K562 (cell line): ENCODE data around the gene PTPRC. TPM values are rescaled to one million over a fixed set of nuclear protein-coding genes. Genes with fewer than 3 reads are reported as not detected.

Experiments used
- BHLHE40 ChIP-seq: IDR thresholded peaks from 2 replicates; pipeline ENCODE4 v1.6.1; 2011; ENCODE audit warnings: low read length, improper control_type of control experiment
- CC2D1A ChIP-seq: fragments of 450-650 bp; IDR thresholded peaks from 2 replicates; pipeline ENCODE4 v1.6.1; 2017; ENCODE audit warnings: mild to moderate bottlenecking
- CREB1 ChIP-seq, 2 experiments: sonication (generic) in 1 of 2; formaldehyde crosslinking in 1 of 2; IDR thresholded peaks; 2 replicates each; pipeline versions ENCODE4 v1.6.1 to v1.8.0; 2012 to 2022; ENCODE audit warnings: inconsistent platforms in 1 of 2, mild to moderate bottlenecking in 1 of 2, missing genetic modification reagents in 1 of 2, moderate library complexity in 1 of 2
- RBM22 ChIP-seq: fragments of 200-400 bp; formaldehyde crosslinking; IDR thresholded peaks from 2 replicates; pipeline ENCODE4 v1.6.1; 2018; ENCODE audit warnings: low read length, low read depth; ENCODE audit not compliant: poor library complexity, severe bottlenecking
- SMC3 ChIP-seq: conservative IDR thresholded peaks from 2 replicates; pipeline ENCODE4 v1.6.1; 2011; ENCODE audit warnings: low read depth, low read length, improper control_type of control experiment; ENCODE audit not compliant: insufficient read depth
- polyA plus RNA-seq, 8 experiments: library from polyadenylated mRNA; depleted of rRNA in 4 of 8; stranded (reverse) in 5 of 8; unstranded in 3 of 8; fragments of >200 nt; fragmentation: Nextera tagmentation in 2 of 8; fragmentation: Illumina TruSeq in 1 of 8; extraction: Ambion mirVana in 2 of 8; extraction: Trizol in 1 of 8; gene quantifications; 2 replicates each; pipeline versions ENCODE4 v1.2.1 to v1.2.3, GENCODE V29; 2011 to 2014; ENCODE audit warnings: inconsistent platforms in 1 of 8, missing spikeins in 1 of 8
- total RNA-seq, 7 experiments: library from RNA; depleted of rRNA in 6 of 7; stranded (reverse); fragments of >200 nt in 6 of 7; fragmentation: Illumina TruSeq in 2 of 7; extraction: Trizol in 2 of 7; gene quantifications; 2 replicates each; pipeline versions ENCODE4 v1.2.1 to v1.2.3, GENCODE V29; 2011 to 2021; ENCODE audit warnings: low replicate concordance in 1 of 7
- TF ChIP-seq, protein P1 (sequence below): fragments of 450-650 bp; IDR thresholded peaks from 2 replicates; pipeline ENCODE4 v1.6.1; 2016; ENCODE audit warnings: mild to moderate bottlenecking, moderate library complexity
- TF ChIP-seq, protein P2 (sequence below): fragments of 250-450 bp; sonication (Bioruptor Pico); IDR thresholded peaks from 2 replicates; pipeline ENCODE4 v1.5.0; 2021; ENCODE audit warnings: mild to moderate bottlenecking, borderline replicate concordance
- TF ChIP-seq, protein P3 (sequence below): fragments of 250-450 bp; sonication (Bioruptor Pico); IDR thresholded peaks from 2 replicates; pipeline ENCODE4 v1.5.0; 2021; ENCODE audit warnings: mild to moderate bottlenecking, moderate library complexity

The PTPRC gene
- total and polyA plus RNA-seq, 9 of the 15 experiments (the other 6 are each of a cell fraction or from before 2014, with no cell fraction given) = 7.1 to 107 (median 62.9) TPM

DNA sequence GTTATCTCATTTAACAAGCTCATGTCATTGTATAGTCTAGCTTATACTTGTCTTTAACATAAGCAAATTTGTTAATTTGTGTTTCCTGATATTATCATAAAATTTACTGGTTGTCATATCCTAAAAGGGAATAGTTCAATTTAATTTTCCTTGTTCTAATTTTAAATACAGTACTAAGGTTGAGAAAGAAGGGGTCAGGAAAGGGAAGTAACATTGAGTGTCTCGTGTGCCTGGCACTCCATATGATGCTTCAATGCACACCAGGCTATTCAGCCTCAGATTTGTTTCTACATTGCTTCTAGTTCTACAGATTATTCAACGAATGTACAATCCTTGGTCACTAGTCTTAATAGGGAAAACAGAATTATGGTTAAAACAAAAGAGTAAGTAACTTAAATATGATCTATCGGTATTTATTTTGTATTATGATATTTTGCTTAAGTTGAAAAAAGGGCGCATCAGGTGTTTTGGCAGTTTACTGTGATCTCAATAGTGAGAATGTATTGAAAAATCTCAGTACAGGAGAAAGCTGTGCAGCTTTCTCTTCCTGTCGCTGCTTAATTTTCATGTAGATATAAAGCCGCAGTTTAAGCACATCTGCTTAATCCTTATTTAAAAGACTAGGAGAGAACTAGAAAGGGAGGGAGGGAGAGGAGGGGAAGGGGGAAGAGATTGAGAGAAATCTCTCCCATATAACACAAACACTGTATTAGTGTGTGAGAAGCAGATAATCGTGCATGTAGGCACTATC, 13.0 kb downstream of the PTPRC start (continued):
- TF ChIP-seq, protein P1, sequence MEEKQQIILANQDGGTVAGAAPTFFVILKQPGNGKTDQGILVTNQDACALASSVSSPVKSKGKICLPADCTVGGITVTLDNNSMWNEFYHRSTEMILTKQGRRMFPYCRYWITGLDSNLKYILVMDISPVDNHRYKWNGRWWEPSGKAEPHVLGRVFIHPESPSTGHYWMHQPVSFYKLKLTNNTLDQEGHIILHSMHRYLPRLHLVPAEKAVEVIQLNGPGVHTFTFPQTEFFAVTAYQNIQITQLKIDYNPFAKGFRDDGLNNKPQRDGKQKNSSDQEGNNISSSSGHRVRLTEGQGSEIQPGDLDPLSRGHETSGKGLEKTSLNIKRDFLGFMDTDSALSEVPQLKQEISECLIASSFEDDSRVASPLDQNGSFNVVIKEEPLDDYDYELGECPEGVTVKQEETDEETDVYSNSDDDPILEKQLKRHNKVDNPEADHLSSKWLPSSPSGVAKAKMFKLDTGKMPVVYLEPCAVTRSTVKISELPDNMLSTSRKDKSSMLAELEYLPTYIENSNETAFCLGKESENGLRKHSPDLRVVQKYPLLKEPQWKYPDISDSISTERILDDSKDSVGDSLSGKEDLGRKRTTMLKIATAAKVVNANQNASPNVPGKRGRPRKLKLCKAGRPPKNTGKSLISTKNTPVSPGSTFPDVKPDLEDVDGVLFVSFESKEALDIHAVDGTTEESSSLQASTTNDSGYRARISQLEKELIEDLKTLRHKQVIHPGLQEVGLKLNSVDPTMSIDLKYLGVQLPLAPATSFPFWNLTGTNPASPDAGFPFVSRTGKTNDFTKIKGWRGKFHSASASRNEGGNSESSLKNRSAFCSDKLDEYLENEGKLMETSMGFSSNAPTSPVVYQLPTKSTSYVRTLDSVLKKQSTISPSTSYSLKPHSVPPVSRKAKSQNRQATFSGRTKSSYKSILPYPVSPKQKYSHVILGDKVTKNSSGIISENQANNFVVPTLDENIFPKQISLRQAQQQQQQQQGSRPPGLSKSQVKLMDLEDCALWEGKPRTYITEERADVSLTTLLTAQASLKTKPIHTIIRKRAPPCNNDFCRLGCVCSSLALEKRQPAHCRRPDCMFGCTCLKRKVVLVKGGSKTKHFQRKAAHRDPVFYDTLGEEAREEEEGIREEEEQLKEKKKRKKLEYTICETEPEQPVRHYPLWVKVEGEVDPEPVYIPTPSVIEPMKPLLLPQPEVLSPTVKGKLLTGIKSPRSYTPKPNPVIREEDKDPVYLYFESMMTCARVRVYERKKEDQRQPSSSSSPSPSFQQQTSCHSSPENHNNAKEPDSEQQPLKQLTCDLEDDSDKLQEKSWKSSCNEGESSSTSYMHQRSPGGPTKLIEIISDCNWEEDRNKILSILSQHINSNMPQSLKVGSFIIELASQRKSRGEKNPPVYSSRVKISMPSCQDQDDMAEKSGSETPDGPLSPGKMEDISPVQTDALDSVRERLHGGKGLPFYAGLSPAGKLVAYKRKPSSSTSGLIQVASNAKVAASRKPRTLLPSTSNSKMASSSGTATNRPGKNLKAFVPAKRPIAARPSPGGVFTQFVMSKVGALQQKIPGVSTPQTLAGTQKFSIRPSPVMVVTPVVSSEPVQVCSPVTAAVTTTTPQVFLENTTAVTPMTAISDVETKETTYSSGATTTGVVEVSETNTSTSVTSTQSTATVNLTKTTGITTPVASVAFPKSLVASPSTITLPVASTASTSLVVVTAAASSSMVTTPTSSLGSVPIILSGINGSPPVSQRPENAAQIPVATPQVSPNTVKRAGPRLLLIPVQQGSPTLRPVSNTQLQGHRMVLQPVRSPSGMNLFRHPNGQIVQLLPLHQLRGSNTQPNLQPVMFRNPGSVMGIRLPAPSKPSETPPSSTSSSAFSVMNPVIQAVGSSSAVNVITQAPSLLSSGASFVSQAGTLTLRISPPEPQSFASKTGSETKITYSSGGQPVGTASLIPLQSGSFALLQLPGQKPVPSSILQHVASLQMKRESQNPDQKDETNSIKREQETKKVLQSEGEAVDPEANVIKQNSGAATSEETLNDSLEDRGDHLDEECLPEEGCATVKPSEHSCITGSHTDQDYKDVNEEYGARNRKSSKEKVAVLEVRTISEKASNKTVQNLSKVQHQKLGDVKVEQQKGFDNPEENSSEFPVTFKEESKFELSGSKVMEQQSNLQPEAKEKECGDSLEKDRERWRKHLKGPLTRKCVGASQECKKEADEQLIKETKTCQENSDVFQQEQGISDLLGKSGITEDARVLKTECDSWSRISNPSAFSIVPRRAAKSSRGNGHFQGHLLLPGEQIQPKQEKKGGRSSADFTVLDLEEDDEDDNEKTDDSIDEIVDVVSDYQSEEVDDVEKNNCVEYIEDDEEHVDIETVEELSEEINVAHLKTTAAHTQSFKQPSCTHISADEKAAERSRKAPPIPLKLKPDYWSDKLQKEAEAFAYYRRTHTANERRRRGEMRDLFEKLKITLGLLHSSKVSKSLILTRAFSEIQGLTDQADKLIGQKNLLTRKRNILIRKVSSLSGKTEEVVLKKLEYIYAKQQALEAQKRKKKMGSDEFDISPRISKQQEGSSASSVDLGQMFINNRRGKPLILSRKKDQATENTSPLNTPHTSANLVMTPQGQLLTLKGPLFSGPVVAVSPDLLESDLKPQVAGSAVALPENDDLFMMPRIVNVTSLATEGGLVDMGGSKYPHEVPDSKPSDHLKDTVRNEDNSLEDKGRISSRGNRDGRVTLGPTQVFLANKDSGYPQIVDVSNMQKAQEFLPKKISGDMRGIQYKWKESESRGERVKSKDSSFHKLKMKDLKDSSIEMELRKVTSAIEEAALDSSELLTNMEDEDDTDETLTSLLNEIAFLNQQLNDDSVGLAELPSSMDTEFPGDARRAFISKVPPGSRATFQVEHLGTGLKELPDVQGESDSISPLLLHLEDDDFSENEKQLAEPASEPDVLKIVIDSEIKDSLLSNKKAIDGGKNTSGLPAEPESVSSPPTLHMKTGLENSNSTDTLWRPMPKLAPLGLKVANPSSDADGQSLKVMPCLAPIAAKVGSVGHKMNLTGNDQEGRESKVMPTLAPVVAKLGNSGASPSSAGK = no peak
- TF ChIP-seq CREB1 (IDR thresholded peaks at IDR 0.05) (no peak), CREB1 (CRISPR knock-in tag; IDR thresholded peaks at IDR 0.05) (no peak), RBM22 (no peak), CC2D1A (no peak), SMC3 (no peak), BHLHE40 (no peak)
- TF ChIP-seq, protein P2, sequence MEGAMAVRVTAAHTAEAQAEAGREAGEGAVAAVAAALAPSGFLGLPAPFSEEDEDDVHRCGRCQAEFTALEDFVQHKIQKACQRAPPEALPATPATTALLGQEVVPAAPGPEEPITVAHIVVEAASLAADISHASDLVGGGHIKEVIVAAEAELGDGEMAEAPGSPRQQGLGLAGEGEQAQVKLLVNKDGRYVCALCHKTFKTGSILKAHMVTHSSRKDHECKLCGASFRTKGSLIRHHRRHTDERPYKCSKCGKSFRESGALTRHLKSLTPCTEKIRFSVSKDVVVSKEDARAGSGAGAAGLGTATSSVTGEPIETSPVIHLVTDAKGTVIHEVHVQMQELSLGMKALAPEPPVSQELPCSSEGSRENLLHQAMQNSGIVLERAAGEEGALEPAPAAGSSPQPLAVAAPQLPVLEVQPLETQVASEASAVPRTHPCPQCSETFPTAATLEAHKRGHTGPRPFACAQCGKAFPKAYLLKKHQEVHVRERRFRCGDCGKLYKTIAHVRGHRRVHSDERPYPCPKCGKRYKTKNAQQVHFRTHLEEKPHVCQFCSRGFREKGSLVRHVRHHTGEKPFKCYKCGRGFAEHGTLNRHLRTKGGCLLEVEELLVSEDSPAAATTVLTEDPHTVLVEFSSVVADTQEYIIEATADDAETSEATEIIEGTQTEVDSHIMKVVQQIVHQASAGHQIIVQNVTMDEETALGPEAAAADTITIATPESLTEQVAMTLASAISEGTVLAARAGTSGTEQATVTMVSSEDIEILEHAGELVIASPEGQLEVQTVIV (CRISPR knock-in tag) = no peak
- TF ChIP-seq, protein P3, sequence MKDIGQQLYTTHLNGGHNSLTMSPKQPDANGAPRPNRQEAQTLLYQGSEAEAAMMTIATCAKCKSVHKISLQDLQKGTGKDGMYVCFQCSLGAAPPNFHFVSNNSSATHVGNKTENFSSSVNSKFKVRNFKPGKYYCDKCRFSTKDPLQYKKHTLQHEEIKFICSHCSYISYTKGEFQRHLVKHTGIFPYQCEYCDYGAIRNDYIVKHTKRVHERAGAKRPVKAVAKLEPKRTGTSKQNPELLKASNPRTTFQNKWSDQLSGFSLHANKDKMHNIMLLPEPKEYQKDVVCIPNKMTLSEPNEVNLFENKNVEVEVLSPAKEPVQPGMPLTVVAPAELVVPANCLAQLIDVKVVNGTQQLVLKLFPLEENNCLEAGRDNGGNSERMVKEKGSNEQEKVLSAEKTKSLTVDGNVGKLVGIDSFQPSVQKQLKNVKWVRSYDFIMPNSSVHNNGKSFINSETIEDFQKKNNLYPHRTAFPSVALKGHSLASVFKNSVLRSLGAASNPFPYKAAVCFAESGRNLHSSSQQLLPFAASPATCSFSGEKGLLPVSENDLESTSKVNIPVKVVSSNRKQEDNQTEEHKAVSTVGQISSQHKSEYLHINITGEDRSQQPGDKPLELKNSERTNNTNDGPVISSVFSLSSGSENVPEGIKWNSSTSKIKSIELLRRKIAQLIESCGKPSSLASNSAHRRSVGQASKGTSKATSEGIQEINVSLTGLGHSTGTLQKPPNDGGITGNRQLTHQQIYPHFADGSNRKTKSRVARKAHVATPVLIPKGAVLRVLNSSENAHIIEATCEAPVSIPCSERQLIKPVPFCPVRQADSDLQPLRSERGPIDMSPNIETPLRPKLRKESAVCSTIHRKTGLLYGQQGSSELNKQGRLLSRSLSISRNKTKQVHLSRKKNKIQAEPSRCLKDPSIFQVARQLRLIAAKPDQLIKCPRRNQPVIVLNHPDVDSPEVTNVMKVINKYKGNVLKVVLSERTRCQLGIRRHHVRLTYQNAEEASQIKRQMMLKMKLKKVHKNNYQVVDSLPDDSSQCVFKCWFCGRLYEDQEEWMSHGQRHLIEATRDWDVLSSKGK (CRISPR knock-in tag) = no peak
